Lower lobe of right lung (tissue), 2 donors: ENCODE measurements around the gene SLC17A8. TPM values are rescaled to one million over a fixed set of nuclear protein-coding genes. Genes with fewer than 3 reads are reported as not detected.

ENCODE experiments used
- ATAC-seq, 2 donors: fragments of 200-7000 bp; cut with Tn5 transposase; one replicate each; pipeline ENCODE4 v1.9.1; 2020 to 2022; ENCODE audit warnings: mild to moderate bottlenecking in 2 of 2, moderate library complexity in 2 of 2
- DNase-seq: peaks from one replicate; pipeline ENCODE4 v3.0.0-alpha.2; 2020
- H3K27ac ChIP-seq: fragments of 200-600 bp; one replicate; pipeline ENCODE4 v1.8.0; 2022
- H3K27me3 ChIP-seq: fragments of 200-600 bp; one replicate; pipeline ENCODE4 v1.8.0; 2022; ENCODE audit warnings: low read depth
- H3K36me3 ChIP-seq: fragments of 200-600 bp; one replicate; pipeline ENCODE4 v1.8.0; 2022; ENCODE audit warnings: mild to moderate bottlenecking
- H3K4me1 ChIP-seq: fragments of 200-600 bp; one replicate; pipeline ENCODE4 v1.8.0; 2022
- H3K4me3 ChIP-seq: fragments of 200-600 bp; one replicate; pipeline ENCODE4 v1.8.0; 2022; ENCODE audit warnings: mild to moderate bottlenecking
- H3K9me3 ChIP-seq: fragments of 200-600 bp; one replicate; pipeline ENCODE4 v1.8.0; 2022
- intact Hi-C: fragments of 100-400 bp; cut with DNase I; formaldehyde crosslinking; loops from one replicate; pipeline ENCODE4 v1.11.0; 2022
- total RNA-seq: library from RNA; stranded (reverse); fragmentation: NEBNext Ultra II Directional; extraction: Animal tissue kit (Norgen Biotek cat#: 25700); gene quantifications from one replicate; pipeline ENCODE4 v1.2.1, GENCODE V29; 2021
- TF ChIP-seq, protein P1 (sequence below): fragments of 200-600 bp; IDR thresholded peaks from one replicate; pipeline ENCODE4 v1.8.0; 2022; ENCODE audit warnings: antibody characterized with exemption, mild to moderate bottlenecking
- donor health status: DM: no; HTN: yes; CAD: no; lungs with severe emphysema.

The SLC17A8 gene
- total RNA-seq, 1 donor from 2014 or later: not detected

GRCh38 chr12:100395811-100396210, 38.9 kb downstream of the SLC17A8 start:
- no peak overlapping the region for H3K4me3 ChIP-seq
- no peaks in the 10 kb centered on the region for H3K27me3 ChIP-seq
- H3K9me3 ChIP-seq: no peaks in the 10 kb centered on the region
- no peaks in the 10 kb centered on the region for H3K4me1 ChIP-seq
- ATAC-seq (no peak), DNase-seq (no peak)
- no peak overlapping the region for H3K27ac ChIP-seq
- intact Hi-C loops: no loop called here
- H3K36me3 ChIP-seq: no peaks in the 10 kb centered on the region
- TF ChIP-seq, protein P1, sequence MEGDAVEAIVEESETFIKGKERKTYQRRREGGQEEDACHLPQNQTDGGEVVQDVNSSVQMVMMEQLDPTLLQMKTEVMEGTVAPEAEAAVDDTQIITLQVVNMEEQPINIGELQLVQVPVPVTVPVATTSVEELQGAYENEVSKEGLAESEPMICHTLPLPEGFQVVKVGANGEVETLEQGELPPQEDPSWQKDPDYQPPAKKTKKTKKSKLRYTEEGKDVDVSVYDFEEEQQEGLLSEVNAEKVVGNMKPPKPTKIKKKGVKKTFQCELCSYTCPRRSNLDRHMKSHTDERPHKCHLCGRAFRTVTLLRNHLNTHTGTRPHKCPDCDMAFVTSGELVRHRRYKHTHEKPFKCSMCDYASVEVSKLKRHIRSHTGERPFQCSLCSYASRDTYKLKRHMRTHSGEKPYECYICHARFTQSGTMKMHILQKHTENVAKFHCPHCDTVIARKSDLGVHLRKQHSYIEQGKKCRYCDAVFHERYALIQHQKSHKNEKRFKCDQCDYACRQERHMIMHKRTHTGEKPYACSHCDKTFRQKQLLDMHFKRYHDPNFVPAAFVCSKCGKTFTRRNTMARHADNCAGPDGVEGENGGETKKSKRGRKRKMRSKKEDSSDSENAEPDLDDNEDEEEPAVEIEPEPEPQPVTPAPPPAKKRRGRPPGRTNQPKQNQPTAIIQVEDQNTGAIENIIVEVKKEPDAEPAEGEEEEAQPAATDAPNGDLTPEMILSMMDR: no peak

GRCh38 chr12:100398307-100398706, 41.4 kb downstream of the SLC17A8 start:
- Histone ChIP-seq H3K4me3 (no peak overlapping the region), H3K27me3 (no peaks in the 10 kb centered on the region), H3K36me3 (no peaks in the 10 kb centered on the region), H3K27ac (no peak overlapping the region), H3K4me1 (no peaks in the 10 kb centered on the region), H3K9me3 (no peaks in the 10 kb centered on the region)
- ATAC-seq (no peak), DNase-seq (no peak)
- intact Hi-C loops: no loop called here
- TF ChIP-seq, protein P1: no peak

DNA sequence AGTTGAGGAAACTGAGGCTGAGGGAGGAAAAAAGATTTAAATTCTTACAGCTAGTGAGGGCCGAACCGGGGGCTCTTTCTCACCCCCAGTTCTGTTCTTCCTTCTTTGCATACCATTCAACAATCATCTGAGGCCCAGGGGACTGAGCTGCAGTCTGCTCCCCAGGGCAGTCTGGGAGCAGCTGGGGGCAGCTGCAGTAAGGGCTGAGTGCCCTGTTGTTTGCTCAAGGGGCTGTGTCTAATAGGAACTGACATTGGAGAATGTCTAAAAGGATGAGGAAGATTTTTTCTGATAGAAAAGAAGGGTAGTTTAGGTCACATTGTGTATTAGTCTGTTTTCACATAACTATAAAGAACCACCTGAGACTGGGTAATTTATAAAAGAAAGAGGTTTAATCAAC, 42.2 kb downstream of the SLC17A8 start:
- ATAC-seq (no peak), DNase-seq (no peak)
- TF ChIP-seq, protein P1: no peak
- Histone ChIP-seq H3K27ac (no peak overlapping the region), H3K4me3 (no peak overlapping the region), H3K4me1 (no peaks in the 10 kb centered on the region), H3K36me3 (no peaks in the 10 kb centered on the region), H3K9me3 (no peaks in the 10 kb centered on the region), H3K27me3 (no peaks in the 10 kb centered on the region)
- intact Hi-C loops: no loop called here

DNA sequence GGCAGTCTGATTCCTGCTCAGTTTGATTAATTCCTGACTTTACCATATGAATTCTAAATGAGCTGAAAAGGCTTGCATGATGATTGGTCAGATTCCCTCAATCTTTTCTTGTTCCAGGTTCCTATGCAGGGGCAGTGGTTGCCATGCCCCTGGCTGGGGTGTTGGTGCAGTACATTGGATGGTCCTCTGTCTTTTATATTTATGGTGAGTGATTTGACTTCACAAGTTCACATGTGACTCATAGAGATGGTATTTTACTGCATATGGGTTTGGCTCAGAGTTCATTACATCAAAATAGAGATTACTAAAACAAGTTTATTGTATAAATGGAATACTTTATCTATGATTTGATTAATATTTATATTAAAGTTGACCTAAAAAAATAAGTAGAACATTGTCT, 44.8 kb downstream of the SLC17A8 start:
- TF ChIP-seq, protein P1: no peak
- intact Hi-C loops: no loop called here
- no peak for ATAC-seq

GRCh38 chr12:100402763-100403162, 45.9 kb downstream of the SLC17A8 start:
- ATAC-seq (no peak), DNase-seq (no peak)
- no peaks in the 10 kb centered on the region for H3K36me3 ChIP-seq
- H3K27ac ChIP-seq: no peak overlapping the region
- TF ChIP-seq, protein P1: no peak
- H3K4me3 ChIP-seq: no peak overlapping the region
- intact Hi-C loops: no loop called here
- H3K9me3 ChIP-seq: no peaks in the 10 kb centered on the region
- H3K27me3 ChIP-seq: no peaks in the 10 kb centered on the region
- H3K4me1 ChIP-seq: no peaks in the 10 kb centered on the region

More for the DNA sequence above, 44.8 kb downstream of the SLC17A8 start:
- Histone ChIP-seq H3K36me3 (no peaks in the 10 kb centered on the region), H3K4me1 (no peaks in the 10 kb centered on the region), H3K27ac (no peak overlapping the region), H3K27me3 (no peaks in the 10 kb centered on the region), H3K4me3 (no peak overlapping the region), H3K9me3 (no peaks in the 10 kb centered on the region)
- no peak for DNase-seq

DNA sequence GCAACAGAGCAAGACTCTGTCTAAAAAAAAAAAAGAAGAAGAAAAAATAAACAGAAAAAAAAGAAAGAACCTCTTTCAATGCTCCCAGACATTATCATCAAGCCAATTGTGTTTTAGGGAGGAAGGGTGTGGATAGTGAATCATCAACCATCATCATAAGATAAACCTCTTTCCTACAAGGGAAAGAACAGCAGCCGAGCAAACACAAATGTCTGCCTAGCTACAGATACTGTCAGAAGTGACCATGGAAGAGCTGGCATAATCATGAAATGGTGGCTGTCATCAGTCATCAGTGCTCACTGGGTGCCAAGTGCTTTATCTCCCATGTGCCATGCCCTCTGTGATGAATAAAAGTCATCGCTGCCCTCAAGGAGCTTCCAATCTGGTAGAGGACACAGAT, 46.6 kb downstream of the SLC17A8 start:
- intact Hi-C loops: no loop called here
- no peak overlapping the region for H3K4me3 ChIP-seq
- no peaks in the 10 kb centered on the region for H3K36me3 ChIP-seq
- H3K27me3 ChIP-seq: no peaks in the 10 kb centered on the region
- no peak for ATAC-seq
- no peaks in the 10 kb centered on the region for H3K9me3 ChIP-seq
- TF ChIP-seq, protein P1: no peak
- no peak for DNase-seq
- H3K27ac ChIP-seq: no peak overlapping the region
- no peaks in the 10 kb centered on the region for H3K4me1 ChIP-seq
